KBM-7 (cell line): ENCODE data around the gene PMS1.
"Not testable (repeated sequence)": the region's sequence is repeated elsewhere in the genome, so short reads cannot be mapped to it uniquely, and the experiment has no call there.

Experiments used
- DNase-seq: peaks from one replicate; pipeline ENCODE4 v3.0.0-alpha.2; 2015
- in situ Hi-C: fragments of 300-500 bp; cut with MboI; formaldehyde crosslinking; loops from 2 replicates; pipeline ENCODE4 v1.14.3; 2020; ENCODE audit warnings: low sequenced_read_pairs, low pct_unique_long_range_greater_than_20kb, mixed read lengths

PMS1 gene

GRCh38 chr2:189802396-189802912 lies 18.2 kb downstream of the PMS1 start:
- in situ Hi-C loops = no loop called here
- DNase-seq = no peak

- in situ Hi-C loops = no loop called here
- DNase-seq = no peak
These were observed 19.2 kb downstream of the PMS1 start for GRCh38 chr2:189803431-189803830.

- no peak for DNase-seq
- in situ Hi-C loops = no loop called here
These were observed 34.2 kb downstream of the PMS1 start for GRCh38 chr2:189818249-189819038.

GRCh38 chr2:189819297-189819704 lies 35.1 kb downstream of the PMS1 start:
- DNase-seq = no peak
- in situ Hi-C loops = no loop called here

GRCh38 chr2:189821953-189822748 lies 37.9 kb downstream of the PMS1 start:
- DNase-seq = no peak

GRCh38 chr2:189824694-189825396 lies 40.6 kb downstream of the PMS1 start:
- in situ Hi-C loops = no loop called here
- no peak for DNase-seq

More at GRCh38 chr2:189821953-189822748, 37.9 kb downstream of the PMS1 start:
- in situ Hi-C loops = no loop called here

- in situ Hi-C loops = no loop called here
- DNase-seq = no peak
These were observed 41.8 kb downstream of the PMS1 start for GRCh38 chr2:189826039-189826438.

- in situ Hi-C loops = no loop called here
These were observed 45.0 kb downstream of the PMS1 start for GRCh38 chr2:189829102-189829833.

GRCh38 chr2:189830510-189830909 lies 46.3 kb downstream of the PMS1 start:
- DNase-seq = no peak
- in situ Hi-C loops = no loop called here

More at GRCh38 chr2:189829102-189829833, 45.0 kb downstream of the PMS1 start:
- no peak for DNase-seq

GRCh38 chr2:189834059-189834458 lies 49.8 kb downstream of the PMS1 start:
- in situ Hi-C loops = no loop called here
- no peak for DNase-seq

GRCh38 chr2:189834642-189835041 lies 50.4 kb downstream of the PMS1 start:
- DNase-seq, in situ Hi-C loops: not testable (repeated sequence)

GRCh38 chr2:189835855-189836558 lies 51.8 kb downstream of the PMS1 start:
- in situ Hi-C loops = no loop called here
- DNase-seq = no peak

- DNase-seq = no peak
- in situ Hi-C loops = no loop called here
These were observed 52.4 kb downstream of the PMS1 start for GRCh38 chr2:189836644-189837043.

GRCh38 chr2:189837326-189837725 lies 53.1 kb downstream of the PMS1 start:
- in situ Hi-C loops = no loop called here
- no peak for DNase-seq

- no peak for DNase-seq
- in situ Hi-C loops = no loop called here
These were observed 56.8 kb downstream of the PMS1 start for GRCh38 chr2:189841019-189841418.

GRCh38 chr2:189848276-189848675 lies 64.0 kb downstream of the PMS1 start:
- in situ Hi-C loops = no loop called here

GRCh38 chr2:189849550-189849949 lies 65.3 kb downstream of the PMS1 start:
- in situ Hi-C loops = no loop called here
- no peak for DNase-seq

More at GRCh38 chr2:189848276-189848675, 64.0 kb downstream of the PMS1 start:
- no peak for DNase-seq

- DNase-seq = no peak
- in situ Hi-C loops = no loop called here
These were observed 67.0 kb downstream of the PMS1 start for GRCh38 chr2:189851174-189851826.
